HuH-7.5 (cell line): ENCODE measurements around the gene RASAL1.

Experiments
- DNase-seq: peaks from one replicate; pipeline ENCODE4 v3.0.0; 2011; ENCODE audit warnings: low spot score

The RASAL1 gene

GRCh38 chr12:113115455-113116126 is 20.0 kb downstream of the RASAL1 start:
- DNase-seq, result no peak

GRCh38 chr12:113114447-113115178 is 20.9 kb downstream of the RASAL1 start:
- no peak for DNase-seq

- no peak for DNase-seq
These were observed 22.2 kb downstream of the RASAL1 start for GRCh38 chr12:113113397-113113796.

- no peak for DNase-seq
These were observed 23.3 kb downstream of the RASAL1 start for GRCh38 chr12:113112043-113112899.

GRCh38 chr12:113111247-113111646 is 24.3 kb downstream of the RASAL1 start:
- DNase-seq, result no peak

- no peak for DNase-seq
These were observed 25.5 kb downstream of the RASAL1 start for GRCh38 chr12:113109872-113110599.

GRCh38 chr12:113109360-113109759 is 26.2 kb downstream of the RASAL1 start:
- peak; percentile 12 for DNase-seq

GRCh38 chr12:113108308-113108707 is 27.3 kb downstream of the RASAL1 start:
- no peak for DNase-seq

GRCh38 chr12:113106361-113106760 is 29.2 kb downstream of the RASAL1 start:
- DNase-seq, result no peak

GRCh38 chr12:113105606-113106271 is 29.8 kb downstream of the RASAL1 start:
- DNase-seq, result no peak

GRCh38 chr12:113104953-113105510 is 30.5 kb downstream of the RASAL1 start:
- no peak for DNase-seq

GRCh38 chr12:113103756-113104450 is 31.7 kb downstream of the RASAL1 start:
- no peak for DNase-seq

- no peak for DNase-seq
These were observed 32.8 kb downstream of the RASAL1 start for GRCh38 chr12:113102811-113103210.

GRCh38 chr12:113101751-113102150 is 33.8 kb downstream of the RASAL1 start:
- no peak for DNase-seq

- DNase-seq, result no peak
These were observed 35.8 kb downstream of the RASAL1 start for GRCh38 chr12:113099764-113100163.

GRCh38 chr12:113099364-113099763 is 36.2 kb downstream of the RASAL1 start:
- no peak for DNase-seq

GRCh38 chr12:113098441-113099028 is 37.0 kb downstream of the RASAL1 start:
- peak; percentile 95 for DNase-seq

- no peak for DNase-seq
These were observed 37.7 kb downstream of the RASAL1 start for GRCh38 chr12:113097716-113098440.

- no peak for DNase-seq
These were observed 38.7 kb downstream of the RASAL1 start for GRCh38 chr12:113096675-113097461.
